Head of caudate nucleus (tissue), 42 donors: ENCODE data around the gene LRRC74A.

Source experiments
- DNase-seq, 42 donors: peaks; one replicate each; pipeline versions ENCODE4 v3.0.0 to v3.0.0-alpha.2; 2020 to 2021; ENCODE audit warnings: mixed read lengths in 7 of 42
- intact Hi-C: fragments of 100-400 bp; cut with DNase I; formaldehyde crosslinking; loops from one replicate; pipeline ENCODE4 v1.15.0; 2022

Gene LRRC74A

GRCh38 chr14:76826122-76826521, at the start of gene LRRC74A:
Gene LRRC74A (plus strand): TSS chr14:76826408. CDS start chr14:76826698, 290 bp downstream.
- no peak for DNase-seq
- intact Hi-C loops: no loop called here

GRCh38 chr14:76776428-76777251, 49.6 kb upstream of the LRRC74A start:
- peak in 4 of 42 donors; percentile 36 to 44 (median 38) for DNase-seq
- intact Hi-C loops: no loop called here

- peak in 1 of 42 donors; percentile 33 for DNase-seq
- intact Hi-C loops: no loop called here
Measured at GRCh38 chr14:76777721-76778120, 48.5 kb upstream of the LRRC74A start.

DNA sequence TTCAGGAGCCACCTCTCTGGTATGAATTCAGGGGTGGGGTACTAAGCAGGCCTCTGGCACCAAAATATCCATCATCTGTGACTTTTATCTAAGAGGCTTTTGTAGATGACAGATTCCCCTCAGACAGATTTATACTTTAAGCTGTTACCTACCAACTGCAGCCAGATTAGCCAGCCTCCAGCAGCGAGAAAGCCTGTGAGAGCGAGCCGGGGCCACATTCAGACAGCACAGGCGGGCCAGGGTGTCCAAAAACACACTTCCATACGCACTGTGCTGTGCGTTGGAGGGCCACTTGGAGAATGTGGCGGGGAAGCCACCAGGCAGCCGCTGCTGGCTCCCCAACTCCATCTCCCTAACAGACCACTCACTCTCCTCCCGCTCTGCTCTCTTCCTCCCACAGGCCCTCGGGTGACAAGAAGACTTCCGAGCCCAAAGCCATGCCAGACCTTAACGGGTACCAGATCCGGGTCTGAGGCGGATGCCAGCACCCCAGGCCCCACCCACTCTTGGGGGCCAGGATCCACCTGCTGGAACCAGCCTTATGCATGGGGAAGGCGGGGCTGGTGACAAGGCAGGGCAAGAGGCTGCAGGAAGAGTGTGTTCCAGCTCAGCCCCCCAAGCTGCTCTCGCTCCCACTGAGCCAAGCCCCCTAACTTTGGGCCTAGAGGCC, 47.5 kb upstream of the LRRC74A start:
- intact Hi-C loops: no loop called here
- peak in 1 of 42 donors; percentile 39 for DNase-seq

- intact Hi-C loops: no loop called here
- peak in 3 of 42 donors; percentile 30 to 41 (median 32) for DNase-seq
Measured at GRCh38 chr14:76779221-76780057, 46.8 kb upstream of the LRRC74A start.

DNA sequence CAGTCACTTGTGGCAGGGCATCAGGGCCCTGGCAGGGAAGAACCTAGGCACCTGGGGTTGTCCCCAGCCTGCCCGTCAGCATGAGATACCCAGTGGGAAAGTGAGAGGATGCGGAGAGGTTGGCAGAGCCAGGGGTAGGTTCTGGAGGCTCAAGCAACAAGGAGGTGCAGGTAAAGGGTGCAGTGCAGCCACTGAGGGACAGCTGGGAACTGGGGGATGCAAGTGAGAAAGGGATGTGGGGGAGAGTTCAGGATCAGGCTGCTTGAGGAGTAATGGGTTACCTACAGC, 46.2 kb upstream of the LRRC74A start:
- intact Hi-C loops: no loop called here
- no peak for DNase-seq

- peak in 2 of 42 donors; percentile 35 to 43 for DNase-seq
- intact Hi-C loops: no loop called here
Measured at GRCh38 chr14:76780360-76780759, 45.8 kb upstream of the LRRC74A start.

DNA sequence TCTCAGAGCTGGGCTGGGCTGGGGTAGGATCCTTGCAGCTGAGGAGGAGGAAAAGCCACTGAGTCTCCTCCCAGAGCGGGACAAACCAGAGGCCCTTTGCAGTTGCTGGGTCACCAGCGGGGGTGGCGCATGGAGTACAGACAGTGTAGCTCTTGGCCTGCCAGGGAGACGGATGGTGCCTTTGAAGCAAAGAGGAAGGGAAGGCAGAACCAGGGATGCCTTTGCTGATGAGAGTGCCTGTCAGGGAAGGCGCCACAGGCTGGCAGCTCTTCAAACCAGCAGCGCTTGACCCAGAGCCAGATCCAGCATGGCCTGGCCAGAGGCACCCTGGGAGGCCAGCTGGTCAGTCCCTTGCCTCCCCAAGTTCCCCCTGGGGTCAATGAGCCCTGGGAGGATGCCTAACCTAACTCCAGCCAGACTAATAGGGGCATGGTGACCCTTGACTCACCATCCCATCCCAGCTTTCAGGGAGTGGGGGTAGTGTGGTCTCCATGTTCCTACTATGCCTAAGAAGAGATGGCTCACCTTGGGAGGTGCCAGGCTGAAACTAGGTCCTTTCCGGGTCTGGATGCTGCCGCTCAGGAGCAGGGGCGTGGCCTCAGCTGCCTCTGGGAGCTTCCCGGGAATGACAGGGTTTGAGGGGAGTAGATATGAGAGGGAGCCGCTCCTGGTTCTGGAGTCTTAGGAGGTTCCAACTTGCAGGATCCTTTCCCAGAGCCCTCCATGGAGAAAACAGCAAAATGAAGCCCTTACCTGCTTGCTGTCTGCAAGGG, 45.1 kb upstream of the LRRC74A start:
- peak; percentile 56 to 90 (median 82) for DNase-seq
- intact Hi-C loops: no loop called here

DNA sequence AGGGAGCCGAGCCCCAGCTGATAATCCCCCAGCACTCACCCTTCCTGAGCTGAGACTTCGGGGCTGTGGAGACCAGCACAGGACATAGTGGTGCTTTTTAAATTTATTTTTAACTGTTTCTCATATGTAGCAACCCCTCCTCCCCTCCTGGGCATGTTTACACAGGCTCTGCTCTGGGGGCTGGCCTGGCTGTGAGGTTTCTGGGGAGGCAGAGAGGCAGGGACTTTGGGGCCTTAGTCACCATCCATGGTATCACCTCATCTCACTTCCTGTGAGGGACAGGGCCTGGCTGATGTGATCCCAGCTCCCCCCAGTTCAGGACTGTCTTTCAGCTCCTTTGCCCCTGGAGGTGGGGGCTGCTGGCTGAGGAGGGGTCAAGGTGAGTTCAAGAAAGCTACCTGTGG, 44.6 kb upstream of the LRRC74A start:
- intact Hi-C loops: no loop called here
- DNase-seq: no peak

DNA sequence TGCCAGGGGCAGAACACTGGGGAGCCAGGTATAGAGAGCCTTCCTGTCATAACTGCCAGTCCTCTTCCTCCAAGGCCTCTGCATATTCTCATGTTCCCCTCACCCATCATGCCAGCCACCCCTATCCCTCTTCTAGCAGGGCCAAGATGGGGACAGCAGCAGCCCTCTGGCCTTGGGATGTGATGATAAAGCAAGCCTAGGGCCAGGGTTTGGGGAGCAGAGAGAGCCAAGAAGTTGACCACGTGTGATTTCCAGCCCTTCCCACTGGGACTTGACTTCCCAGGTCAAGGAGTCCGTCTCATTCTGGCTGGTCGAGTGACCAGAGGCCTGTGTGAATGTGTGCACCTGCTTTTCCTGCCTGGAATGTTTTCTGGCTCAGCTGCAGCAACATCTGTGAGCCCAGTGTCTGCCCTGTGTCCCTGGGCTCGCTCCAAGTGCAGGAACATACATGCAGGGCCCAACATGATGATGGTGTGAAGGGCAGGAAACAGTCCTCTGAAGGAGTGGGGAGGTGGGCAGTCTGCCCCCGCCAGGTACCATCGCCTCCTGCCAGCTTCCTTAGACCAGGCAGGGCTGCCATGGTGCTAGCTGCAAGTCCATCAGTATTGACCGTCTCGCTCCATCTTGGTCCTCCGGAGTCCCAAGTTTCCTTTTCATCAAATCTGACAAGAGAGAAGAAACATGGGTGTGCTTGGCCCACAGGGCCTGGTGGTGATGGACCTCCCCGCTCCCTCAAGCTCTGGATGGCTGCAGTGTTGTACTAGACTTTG, 43.9 kb upstream of the LRRC74A start:
- intact Hi-C loops: no loop called here
- DNase-seq: no peak

- peak in 2 of 42 donors; percentile 26 to 41 for DNase-seq
Measured at GRCh38 chr14:76782885-76783566, 43.2 kb upstream of the LRRC74A start.

DNA sequence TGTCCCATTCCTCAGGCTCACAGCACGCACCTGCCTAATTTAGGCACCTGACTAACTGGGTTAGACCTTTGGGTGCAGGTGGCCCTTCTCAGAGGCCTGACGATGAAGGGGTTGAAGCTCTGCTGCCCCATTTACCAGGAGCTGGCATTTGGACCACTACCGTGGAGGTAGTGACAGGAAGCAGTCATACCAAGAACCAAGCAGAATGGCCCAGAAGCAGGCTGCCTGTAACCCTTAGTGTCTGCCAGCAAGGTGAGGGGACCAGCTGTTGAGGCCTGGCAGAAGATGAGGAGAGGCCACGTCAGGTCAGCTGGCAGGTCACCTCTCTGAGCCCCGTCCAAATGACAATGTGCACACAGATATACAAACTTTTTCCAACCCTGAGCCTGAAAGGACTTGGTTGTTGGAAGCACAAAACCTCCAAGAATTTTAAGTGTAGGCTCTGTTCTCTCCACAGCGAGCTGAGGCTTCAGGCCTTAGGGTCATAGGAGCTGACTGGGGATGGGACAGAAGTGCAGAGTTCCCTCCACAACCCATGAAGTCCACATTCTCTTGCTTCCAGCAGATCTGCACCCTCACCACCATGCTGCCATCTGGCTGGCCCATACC, 41.8 kb upstream of the LRRC74A start:
- intact Hi-C loops: loop anchor here (1.0 kb wide), 1 partner anchor 74 kb away; no protein-coding TSS in a partner anchor
- DNase-seq: peak in 2 of 42 donors; percentile 5 to 34

More at GRCh38 chr14:76782885-76783566, 43.2 kb upstream of the LRRC74A start:
- intact Hi-C loops: no loop called here

GRCh38 chr14:76784881-76785280, 41.3 kb upstream of the LRRC74A start:
- intact Hi-C loops: loop anchor here (1.0 kb wide), 1 partner anchor 75 kb away; no protein-coding TSS in a partner anchor
- DNase-seq: peak; percentile 67 to 94 (median 86)

DNA sequence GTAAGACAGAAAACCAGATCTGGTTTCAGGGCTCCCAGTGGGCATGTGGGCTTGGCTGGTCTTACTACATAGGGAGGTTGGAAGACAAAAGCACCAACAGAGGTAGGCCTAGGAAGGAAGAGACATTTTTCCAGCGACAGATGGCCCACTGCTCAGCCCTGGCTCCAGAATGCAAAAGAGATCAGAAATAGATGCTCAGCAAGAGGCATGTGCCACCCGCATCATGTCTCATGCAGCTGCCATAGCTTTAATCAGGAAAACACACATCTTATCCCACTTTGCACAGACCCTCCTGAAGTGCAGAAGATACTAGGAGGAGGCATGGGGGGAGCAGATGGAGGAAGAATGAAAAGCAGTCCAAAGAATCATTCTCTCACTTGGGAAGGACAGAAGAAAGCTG, 39.6 kb upstream of the LRRC74A start:
- intact Hi-C loops: no loop called here
- no peak for DNase-seq

DNA sequence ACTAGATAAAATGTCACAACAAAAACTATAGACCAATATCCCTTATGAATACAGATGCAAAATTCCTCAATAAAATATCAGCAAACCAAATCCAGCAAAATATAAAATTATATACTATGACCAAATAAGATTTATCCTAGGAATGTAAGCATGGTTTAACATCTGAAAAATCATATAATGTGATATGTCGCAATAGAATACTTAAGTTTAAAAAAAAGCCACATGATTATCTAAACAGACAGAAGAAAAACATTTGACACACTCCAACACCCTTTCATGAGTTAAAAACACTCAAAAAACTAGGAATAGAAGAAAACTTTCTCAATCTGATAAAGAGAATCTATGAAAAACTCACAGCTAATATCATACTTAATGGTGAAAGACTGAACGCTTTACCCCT, 33.8 kb upstream of the LRRC74A start:
- DNase-seq: no peak
- intact Hi-C loops: no loop called here

- intact Hi-C loops: no loop called here
- no peak for DNase-seq
Measured at GRCh38 chr14:76793324-76793723, 32.9 kb upstream of the LRRC74A start.

GRCh38 chr14:76793956-76794355, 32.3 kb upstream of the LRRC74A start:
- intact Hi-C loops: no loop called here

More at GRCh38 chr14:76793956-76794355, 32.3 kb upstream of the LRRC74A start:
- no peak for DNase-seq
